Measurements from ENCODE around the gene TAF1.
"Not testable (repeated sequence)": the region's sequence is repeated elsewhere in the genome, so short reads cannot be mapped to it uniquely, and the experiment has no call there.

Gene TAF1, protein sequence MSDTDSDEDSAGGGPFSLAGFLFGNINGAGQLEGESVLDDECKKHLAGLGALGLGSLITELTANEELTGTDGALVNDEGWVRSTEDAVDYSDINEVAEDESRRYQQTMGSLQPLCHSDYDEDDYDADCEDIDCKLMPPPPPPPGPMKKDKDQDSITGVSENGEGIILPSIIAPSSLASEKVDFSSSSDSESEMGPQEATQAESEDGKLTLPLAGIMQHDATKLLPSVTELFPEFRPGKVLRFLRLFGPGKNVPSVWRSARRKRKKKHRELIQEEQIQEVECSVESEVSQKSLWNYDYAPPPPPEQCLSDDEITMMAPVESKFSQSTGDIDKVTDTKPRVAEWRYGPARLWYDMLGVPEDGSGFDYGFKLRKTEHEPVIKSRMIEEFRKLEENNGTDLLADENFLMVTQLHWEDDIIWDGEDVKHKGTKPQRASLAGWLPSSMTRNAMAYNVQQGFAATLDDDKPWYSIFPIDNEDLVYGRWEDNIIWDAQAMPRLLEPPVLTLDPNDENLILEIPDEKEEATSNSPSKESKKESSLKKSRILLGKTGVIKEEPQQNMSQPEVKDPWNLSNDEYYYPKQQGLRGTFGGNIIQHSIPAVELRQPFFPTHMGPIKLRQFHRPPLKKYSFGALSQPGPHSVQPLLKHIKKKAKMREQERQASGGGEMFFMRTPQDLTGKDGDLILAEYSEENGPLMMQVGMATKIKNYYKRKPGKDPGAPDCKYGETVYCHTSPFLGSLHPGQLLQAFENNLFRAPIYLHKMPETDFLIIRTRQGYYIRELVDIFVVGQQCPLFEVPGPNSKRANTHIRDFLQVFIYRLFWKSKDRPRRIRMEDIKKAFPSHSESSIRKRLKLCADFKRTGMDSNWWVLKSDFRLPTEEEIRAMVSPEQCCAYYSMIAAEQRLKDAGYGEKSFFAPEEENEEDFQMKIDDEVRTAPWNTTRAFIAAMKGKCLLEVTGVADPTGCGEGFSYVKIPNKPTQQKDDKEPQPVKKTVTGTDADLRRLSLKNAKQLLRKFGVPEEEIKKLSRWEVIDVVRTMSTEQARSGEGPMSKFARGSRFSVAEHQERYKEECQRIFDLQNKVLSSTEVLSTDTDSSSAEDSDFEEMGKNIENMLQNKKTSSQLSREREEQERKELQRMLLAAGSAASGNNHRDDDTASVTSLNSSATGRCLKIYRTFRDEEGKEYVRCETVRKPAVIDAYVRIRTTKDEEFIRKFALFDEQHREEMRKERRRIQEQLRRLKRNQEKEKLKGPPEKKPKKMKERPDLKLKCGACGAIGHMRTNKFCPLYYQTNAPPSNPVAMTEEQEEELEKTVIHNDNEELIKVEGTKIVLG (N-terminal part only)

DNA sequence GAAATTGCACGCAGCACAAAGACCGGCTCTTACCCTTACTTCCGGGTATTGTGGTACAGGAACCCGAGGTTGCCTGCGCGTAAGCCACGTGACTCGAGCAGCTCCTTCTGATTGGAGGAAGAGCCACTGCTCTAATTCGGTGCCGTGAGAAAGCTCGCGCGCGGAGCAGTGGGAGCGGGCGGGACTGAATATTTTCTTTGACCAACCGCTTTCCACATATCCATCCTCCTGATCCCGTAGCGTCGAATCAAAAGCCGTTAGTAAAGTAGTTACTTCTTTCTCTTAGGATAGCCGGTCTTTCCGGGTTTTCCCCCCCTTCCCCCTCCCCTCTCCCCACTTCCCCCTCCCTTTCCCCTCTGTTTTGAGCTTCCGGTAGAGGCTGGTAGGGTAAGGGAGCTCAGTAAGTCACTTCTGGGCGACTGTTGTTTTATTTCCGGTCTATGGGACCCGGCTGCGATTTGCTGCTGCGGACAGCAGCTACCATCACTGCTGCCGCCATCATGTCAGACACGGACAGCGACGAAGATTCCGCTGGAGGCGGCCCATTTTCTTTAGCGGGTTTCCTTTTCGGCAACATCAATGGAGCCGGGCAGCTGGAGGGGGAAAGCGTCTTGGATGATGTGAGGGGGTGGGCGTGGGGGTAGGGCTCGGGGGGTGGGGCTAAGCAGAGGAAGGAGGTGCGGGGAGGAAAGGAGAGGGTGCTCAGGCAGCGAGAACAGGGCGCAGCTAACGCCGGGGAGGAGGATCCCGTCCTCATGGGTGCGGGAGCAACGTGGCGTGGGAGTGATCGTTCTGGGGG is at the start of gene TAF1:
Gene TAF1 (plus strand): TSS at position 483 of the 799 bp plus-strand sequence. CDS start 18 bp downstream, at position 501.
- peak; percentile 92 for DNase-seq

DNA sequence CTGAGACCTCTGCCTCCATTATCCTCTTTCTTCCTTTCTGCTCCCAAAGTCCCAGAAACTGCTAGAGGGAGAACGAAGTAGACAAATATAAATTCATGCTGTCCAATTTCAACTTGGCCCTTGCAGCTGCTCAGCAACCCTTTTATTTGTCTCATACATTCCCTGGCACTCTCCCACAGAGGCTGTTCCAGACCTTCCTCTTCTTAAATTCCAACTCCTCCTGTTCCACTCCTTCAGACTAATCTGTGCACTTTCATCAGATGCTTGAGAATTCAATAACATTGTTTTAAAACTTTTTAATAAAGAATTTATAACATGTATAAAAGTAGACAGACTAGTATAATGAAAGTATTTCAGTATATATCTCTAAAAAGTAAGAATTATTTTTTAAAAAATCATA is 49.2 kb upstream of the TAF1 start:
- not testable (repeated sequence) for DNase-seq

DNA sequence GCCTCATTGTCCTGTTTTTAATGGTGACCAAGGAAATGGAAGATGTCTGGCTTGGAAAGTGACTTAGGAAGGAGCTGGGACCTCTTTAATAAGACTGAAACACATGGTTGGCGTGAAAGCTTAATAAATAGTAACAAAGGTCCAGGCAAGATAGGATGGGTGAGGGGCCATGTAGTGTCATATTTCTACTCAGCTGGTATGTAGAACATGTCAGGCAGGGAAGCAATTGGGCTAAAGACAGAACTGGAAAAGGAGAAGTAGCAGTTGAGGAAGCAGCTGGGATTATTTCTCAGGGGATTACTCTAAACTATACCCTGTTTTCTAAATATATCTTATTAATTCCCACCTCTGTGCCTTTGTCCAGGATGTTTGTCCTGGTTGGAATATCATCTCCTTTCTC is 46.0 kb upstream of the TAF1 start:
- DNase-seq, result no peak

DNA sequence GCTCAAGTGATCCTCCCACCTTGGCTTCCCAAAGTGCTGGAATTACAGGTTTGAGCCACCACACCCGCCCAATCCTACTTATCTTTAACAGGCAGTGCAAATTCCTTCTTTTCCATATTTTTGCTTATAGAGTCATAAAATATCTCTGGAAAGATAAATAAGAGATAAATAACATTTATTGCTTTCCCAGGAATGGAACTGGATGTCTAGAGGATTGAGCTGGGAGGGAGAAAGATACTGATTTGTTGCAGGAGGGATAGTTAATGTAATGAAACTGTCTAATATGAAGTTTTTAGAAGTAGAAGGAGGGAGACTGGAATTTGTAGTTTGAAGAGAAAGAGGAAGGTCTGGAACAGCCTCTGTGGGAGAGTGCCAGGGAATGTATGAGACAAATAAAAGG is 44.4 kb upstream of the TAF1 start:
- DNase-seq, result no peak

DNA sequence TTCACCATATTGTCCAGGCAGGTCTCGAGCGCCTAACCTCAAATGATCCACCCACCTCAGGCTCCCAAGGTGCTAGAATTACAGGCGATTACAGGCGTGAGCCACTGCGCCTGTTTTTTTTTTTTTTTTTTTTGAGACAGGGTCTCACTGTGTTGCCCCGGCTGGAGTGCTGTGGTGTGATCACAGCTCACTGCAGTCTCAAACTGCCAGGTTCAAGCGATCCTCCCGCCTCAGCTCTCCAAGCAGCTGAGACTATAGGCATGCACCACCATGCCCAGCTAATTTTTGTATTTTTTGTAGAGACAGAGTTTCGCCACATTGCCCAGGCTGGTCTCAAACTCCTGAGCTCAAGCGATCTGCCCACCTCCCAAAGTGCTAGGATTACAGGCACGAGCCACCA is 41.7 kb upstream of the TAF1 start:
- not testable (repeated sequence) for DNase-seq

DNA sequence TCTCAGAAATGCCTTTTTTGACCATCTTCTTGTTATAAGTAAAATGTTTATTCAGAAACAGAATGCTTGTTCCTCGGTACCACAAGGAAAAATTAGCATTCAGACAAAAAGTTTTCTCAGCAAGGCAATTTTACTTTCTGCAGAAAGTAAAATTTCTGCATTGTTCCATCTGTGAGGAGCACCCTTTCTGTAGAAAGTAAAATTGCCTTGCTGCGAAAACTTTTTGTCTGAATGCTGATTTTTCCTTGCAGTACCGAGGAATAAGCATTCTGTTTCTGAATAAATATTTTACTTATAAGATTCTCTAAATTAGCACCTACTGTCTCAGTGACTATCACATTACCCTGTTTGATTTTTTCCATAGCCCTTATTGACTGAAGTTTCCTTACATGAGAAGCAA is 39.8 kb upstream of the TAF1 start:
- no peak for DNase-seq

DNA sequence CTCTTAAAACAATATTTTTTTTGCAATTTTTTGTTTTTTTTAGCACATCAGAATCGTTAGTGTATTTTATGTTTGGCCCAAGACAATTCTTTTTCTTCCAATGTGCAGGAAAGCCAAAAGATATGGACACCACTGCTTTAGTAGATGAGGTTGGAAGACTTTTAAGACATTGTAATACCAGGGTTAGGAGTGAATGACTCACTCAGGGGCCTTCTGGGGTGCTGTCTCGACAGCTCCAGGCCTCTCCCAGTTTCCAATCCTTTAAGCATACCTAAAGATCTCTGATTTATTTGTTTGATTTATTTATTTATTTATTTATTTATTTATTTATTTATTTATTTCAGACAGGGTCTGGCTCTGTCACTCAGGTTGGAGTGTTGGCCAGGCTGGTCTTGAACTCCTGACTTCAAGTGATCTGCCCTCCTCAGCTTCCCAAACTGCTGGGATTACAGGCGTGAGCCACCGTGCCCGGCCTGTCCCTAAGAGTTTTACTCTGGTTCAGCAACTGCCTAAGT is 16.9 kb upstream of the TAF1 start:
- not testable (repeated sequence) for DNase-seq

DNA sequence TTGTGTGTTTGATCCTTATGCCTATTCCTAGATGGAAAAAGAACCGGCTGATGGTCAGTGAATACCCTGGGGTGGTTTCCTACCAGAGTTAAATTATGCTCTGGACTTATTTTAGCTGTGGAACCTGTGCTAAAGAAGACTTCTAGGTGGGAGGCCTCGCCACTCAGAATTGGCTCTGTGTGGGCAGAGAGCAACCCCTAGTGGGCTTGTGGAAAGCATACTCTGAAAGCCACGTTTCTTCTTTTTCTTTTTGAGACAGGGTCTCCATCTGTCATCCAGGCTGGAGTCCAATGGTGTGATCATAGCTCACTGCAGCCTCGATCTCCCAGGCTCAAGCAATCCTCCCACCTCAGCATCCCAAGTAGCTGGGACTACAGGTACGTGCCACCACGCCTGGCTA is 16.3 kb upstream of the TAF1 start:
- not testable (repeated sequence) for DNase-seq

DNA sequence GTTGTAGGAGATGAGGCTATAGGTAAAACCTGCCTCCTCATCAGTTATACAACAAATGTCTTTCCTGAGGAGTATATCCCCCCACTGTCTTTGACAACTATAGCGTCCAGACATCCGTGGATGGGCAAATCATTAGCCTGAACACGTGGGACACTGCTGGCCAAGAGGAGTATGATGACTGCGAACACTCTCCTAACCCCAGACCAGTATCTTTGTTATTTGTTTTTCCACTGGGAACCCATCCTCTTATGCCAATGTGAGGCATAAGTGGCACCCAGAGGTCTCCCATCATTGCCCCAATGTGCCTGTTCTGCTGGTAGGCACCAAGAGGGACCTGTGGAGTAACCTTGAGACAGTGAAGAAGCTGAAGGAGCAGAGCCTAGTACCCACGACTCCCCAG is 13.7 kb upstream of the TAF1 start:
- not testable (repeated sequence) for DNase-seq

DNA sequence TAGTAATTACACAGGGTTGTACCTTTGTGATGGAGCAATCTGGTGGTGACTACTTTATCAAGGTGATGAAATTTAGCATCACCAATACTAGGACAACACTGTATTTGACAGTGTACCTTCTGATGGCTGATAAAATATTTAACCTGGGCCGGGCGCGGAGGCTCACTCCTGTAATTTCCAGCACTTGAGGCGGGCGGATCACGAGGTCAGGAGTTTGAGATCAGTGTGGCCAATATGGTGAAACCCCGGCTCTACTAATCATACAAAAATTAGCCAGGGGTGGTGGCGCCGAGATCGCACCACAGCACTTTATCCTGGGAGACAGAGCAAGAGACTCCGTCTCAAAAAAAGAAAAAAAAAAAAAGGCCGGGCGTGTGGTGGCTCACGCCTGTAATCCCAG is 1.9 kb upstream of the TAF1 start:
- DNase-seq, result no peak

DNA sequence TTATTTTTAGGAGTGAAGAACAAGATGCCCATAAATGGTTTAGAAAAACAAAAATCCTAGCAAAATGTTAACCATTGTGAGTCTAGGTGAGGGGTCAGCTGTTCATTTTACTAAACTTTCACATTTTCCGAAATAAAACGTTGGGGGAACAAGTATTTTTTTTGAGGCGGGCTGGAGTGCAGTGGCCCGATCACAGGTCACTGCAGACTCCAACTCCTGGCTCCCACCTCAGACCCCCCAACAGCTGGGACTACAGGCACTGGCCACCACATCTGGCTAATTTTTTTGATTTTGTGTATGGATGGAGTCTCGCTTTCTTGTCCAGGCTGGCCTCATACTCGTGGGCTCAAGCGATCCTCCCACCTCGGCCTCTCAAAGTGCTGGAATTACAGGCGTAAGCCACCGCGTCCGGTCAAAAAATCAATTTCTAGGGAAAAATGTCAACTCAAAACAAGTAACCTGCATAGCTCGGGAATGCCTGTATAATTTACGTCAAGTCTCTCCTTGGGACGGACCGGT is 742 bp upstream of the TAF1 start:
- no peak for DNase-seq

DNA sequence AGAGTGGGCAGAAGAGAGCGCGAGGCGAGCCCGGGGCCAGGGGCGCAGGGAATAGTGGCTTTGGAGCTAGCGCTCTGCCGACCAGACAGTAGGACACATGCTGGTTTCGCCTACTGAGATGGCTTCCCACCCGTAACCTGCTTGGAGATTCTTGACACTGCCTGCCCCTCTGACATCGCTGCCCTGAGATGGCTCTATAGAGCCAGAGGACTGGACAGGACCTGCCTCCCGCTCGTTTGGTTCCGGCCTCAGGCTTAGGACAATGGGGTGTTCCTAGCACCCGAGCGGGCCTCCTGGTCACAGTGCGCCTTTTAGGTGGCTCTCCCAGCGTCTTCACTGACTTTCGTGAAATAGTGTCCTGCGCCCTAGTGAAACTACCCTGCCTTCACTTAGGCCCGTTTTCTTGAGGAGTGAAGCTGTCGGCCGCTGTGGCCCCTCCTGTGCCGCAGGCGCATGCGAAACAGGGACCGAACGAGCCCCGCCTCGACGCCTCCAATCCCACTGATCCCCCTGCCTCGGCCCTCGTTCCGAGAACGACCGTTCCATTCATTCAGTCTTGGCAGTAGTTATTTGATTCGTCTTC is 608 bp downstream of the TAF1 start:
- peak; percentile 6 for DNase-seq

DNA sequence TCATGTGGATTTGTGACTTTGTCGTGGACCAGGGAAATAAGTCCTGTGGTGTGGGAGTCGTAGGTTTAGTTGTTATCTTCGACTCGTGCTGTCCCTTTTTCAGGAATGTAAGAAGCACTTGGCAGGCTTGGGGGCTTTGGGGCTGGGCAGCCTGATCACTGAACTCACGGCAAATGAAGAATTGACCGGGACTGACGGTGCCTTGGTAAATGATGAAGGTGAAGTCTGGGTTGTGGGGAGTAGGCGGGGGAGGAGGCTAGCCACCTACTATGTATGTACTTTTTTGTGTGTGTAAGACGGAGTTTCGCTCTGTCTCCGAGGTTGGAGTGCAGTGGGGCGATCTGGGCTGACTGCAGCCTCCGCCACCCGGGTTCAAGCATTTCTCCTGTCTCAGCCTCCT is 1.2 kb downstream of the TAF1 start:
- DNase-seq, result no peak

DNA sequence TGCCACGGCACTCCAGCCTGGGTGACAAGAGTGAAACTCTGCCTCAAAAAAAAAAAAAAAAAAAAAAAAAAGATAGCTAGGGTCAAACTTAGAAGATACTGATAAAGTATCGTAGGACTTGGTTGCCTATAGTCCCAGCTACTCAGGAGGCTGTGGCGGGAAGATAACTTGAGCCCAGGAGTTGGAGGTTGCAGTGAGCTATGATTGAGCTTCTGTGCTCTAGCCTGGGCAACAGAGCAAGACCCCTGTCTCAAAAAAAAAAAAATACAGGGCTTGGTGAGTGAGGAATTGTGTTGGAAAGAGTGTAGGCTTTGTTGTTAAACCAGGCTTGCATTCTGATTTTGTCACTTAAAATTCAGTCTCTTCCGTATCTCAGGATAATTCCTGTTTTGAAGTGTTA is 6.2 kb downstream of the TAF1 start:
- DNase-seq, result no peak

DNA sequence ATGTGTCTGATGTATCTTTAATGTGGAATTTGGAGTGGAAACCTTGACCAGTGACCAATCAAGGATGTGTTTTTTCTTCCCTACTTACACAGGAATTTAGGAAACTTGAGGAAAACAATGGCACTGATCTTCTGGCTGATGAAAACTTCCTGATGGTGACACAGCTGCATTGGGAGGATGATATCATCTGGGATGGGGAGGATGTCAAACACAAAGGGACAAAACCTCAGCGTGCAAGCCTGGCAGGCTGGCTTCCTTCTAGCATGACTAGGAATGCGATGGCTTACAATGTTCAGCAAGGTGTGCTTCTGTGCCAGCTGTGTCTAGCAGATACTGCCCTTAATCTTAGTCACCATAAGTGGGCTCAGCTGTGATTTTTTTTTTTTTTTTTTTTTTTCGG is 12.6 kb downstream of the TAF1 start:
- DNase-seq, result no peak

DNA sequence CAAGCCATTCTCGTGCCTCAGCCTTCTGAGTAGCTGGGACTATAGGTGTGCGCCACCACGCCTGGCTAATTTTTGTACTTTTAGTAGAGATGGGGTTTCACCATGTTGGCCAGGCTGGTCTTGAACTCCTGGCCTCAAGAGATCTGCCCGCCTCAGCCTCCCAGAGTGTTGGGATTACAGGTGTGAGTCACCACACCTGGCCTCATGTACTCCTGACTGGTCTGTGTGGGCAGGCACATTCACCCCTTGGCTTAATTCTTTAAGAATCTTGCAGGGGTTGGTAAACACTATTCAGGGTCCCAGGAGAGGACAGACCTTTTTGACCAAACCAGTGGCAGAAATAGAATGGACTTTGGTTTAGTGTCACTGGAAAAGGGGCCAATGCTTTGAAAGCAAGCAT is 25.6 kb downstream of the TAF1 start:
- not testable (repeated sequence) for DNase-seq

DNA sequence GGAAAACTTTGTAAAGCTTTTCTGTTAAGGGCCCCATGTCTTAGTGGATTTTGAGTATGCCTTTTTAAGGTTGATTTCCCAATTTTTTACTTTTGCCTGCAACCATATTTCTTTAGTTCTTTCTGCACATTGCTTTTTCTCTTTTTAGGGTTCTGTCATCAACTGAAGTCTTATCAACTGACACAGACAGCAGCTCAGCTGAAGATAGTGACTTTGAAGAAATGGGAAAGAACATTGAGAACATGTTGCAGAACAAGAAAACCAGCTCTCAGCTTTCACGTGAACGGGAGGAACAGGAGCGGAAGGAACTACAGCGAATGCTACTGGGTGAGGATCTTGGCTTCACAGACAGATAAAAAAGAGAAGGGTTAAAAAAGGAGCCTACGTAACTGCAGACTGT is 27.8 kb downstream of the TAF1 start:
- no peak for DNase-seq

DNA sequence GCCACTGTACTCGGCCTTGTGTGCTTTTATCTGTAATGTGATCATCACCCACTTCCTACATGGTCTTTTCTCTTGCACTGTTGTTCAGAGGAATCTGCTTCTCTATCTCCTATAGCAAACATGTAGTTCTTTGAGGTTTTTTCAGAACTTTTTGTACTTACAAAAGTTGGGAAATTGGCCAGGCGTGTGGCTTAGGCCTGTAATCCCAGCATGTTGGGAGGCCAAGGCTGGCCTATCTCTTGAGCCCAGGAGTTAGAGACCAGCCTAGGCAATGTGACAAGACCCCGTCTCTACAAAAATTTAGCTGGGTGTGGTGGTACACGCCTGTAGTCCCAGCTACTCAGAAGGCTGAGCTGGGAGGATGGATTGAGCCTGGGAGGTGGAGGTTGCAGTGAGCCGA is 30.4 kb downstream of the TAF1 start:
- no peak for DNase-seq

DNA sequence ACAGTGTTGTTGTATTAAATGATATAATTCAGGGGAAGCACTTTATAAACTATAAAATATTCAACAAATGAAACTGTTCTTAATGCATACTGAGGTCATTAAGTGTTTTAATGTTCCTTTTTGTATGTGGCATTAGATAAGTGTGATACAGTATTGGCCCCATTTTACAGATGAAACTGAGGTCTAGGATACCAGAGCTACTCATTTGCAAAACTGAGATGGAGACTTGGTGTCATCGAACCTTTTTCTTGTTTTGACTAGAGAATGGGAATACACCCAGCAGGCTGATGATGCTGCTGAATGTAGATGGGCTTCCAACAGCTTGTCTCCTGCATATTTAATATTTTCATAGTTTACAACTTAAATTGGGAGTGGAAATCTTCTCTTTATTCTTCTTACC is 34.6 kb downstream of the TAF1 start:
- DNase-seq, result no peak

DNA sequence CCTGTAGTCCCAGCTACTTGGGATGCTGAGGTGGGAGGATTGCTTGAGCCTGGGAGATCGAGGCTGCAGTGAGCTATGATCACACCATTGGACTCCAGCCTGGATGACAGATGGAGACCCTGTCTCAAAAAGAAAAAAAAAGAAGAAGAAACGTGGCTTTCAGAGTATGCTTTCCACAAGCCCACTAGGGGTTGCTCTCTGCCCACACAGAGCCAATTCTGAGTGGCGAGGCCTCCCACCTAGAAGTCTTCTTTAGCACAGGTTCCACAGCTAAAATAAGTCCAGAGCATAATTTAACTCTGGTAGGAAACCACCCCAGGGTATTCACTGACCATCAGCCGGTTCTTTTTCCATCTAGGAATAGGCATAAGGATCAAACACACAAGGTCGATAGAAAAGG is 50.1 kb downstream of the TAF1 start:
- not testable (repeated sequence) for DNase-seq

DNA sequence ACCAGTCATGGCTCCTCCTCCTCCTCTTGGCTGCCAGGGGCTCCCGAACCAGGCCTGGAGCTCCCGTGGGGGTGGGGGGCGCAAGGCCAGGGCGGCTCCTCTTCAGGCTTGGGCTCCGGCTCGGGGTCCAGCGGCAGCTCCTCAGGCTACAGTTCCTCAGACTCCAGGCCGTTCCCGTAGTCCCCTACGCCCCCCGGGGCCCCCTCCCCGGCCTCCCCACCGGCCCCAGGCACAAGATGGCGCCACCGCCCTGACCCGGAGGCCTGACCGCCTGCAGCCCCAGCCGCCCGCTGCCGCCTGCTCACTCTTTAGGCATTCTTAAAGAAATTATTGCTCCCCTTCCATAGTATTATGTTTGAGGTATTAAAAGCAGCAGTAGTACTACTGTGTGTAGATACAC is 54.5 kb downstream of the TAF1 start:
- DNase-seq, result no peak

Measured in DMS79 treated with DMSO at 0.1 percent for 48 hours (cell line).